ENCODE results near the gene SMOC2.

DNA sequence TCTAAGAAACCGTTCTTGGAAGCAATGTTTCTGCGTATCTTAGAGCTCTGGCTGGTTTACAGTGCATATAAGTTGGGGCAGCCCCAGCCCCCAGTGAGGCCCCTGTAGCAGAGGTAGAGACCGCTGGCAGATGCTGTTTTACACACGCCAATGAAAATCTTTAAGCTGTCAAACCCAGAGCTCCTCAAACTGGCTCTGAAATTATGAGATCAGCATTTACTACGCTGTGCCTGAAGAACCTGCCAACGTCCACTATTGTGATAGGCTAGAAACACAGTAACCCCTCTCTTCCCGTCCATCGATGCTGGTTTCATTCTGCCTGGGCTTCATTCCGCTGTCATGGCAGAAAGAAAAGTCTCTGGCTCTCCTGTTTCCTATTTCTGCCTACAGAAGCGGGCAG, 160.6 kb downstream of the SMOC2 start:
- TF ChIP-seq POLR2A (IDR thresholded peaks at IDR 0.05): no peak
- TF ChIP-seq, protein P1, sequence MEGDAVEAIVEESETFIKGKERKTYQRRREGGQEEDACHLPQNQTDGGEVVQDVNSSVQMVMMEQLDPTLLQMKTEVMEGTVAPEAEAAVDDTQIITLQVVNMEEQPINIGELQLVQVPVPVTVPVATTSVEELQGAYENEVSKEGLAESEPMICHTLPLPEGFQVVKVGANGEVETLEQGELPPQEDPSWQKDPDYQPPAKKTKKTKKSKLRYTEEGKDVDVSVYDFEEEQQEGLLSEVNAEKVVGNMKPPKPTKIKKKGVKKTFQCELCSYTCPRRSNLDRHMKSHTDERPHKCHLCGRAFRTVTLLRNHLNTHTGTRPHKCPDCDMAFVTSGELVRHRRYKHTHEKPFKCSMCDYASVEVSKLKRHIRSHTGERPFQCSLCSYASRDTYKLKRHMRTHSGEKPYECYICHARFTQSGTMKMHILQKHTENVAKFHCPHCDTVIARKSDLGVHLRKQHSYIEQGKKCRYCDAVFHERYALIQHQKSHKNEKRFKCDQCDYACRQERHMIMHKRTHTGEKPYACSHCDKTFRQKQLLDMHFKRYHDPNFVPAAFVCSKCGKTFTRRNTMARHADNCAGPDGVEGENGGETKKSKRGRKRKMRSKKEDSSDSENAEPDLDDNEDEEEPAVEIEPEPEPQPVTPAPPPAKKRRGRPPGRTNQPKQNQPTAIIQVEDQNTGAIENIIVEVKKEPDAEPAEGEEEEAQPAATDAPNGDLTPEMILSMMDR (IDR thresholded peaks at IDR 0.05): no peak

All from Peyer's patch (tissue), 4 donors.